SK-N-SH (cell line): ENCODE data around the gene RNF13. TPM values are rescaled to one million over a fixed set of nuclear protein-coding genes. Genes with fewer than 3 reads are reported as not detected.

ENCODE experiments used
- CTCF ChIA-PET: fragments of 300-600, 350-600 bp; formaldehyde crosslinking; extraction: SDS; loops from one replicate; lab custom pipeline; 2021; lab: Yijun Ruan, JAX
- POLR2A ChIA-PET: fragments of 350-600 bp; sonication (Branson Sonifier 250); formaldehyde crosslinking; extraction: SDS; loops from one replicate; lab custom pipeline; 2020; ENCODE audit warnings: antibody characterized with exemption, inconsistent platforms; lab: Yijun Ruan, JAX
- DNase-seq: peaks from one replicate; pipeline ENCODE4 v3.0.0; 2012
- H2AFZ ChIP-seq: fragments of 200-600 bp; sonication (generic); 2 replicates; pipeline ENCODE4 v1.8.1; 2016; ENCODE audit warnings: antibody characterized with exemption, mild to moderate bottlenecking, low read depth
- H3F3A ChIP-seq: fragments of 200-600 bp; sonication (generic); replicated peaks from 2 replicates; pipeline ENCODE3; 2016; ENCODE audit warnings: antibody characterized with exemption, mild to moderate bottlenecking; ENCODE audit not compliant: insufficient read depth
- H3K27ac ChIP-seq, 2 experiments: fragments of 200-500 bp in 1 of 2; fragments of 200-600 bp in 1 of 2; sonication (Bioruptor generic) in 1 of 2; sonication (generic), shearing (Covaris generic) in 1 of 2; 2 replicates each; pipeline versions ENCODE4 v1.5.1 to v1.6.1; 2014 to 2016; ENCODE audit warnings: low read depth in 2 of 2, inconsistent platforms in 1 of 2, low read length in 1 of 2, mild to moderate bottlenecking in 1 of 2, mixed read lengths in 1 of 2
- H3K27me3 ChIP-seq: fragments of 200-600 bp; sonication (generic), shearing (Covaris generic); 2 replicates; pipeline ENCODE4 v1.6.1; 2016; ENCODE audit warnings: mixed run types; ENCODE audit not compliant: insufficient read depth
- H3K36me3 ChIP-seq, 2 experiments: fragments of 200-500 bp in 1 of 2; fragments of 200-600 bp in 1 of 2; sonication (Bioruptor generic) in 1 of 2; sonication (generic) in 1 of 2; replicated peaks in 1 of 2; 2 replicates each; pipeline versions ENCODE3 to v1.5.1; 2014 to 2016; ENCODE audit warnings: low read length in 1 of 2, mild to moderate bottlenecking in 1 of 2; ENCODE audit not compliant: insufficient read depth in 2 of 2, control insufficient read depth in 1 of 2
- H3K4me1 ChIP-seq, 2 experiments: fragments of 200-500 bp in 1 of 2; fragments of 200-600 bp in 1 of 2; sonication (Bioruptor generic) in 1 of 2; sonication (generic), shearing (Covaris generic) in 1 of 2; 2 replicates each; pipeline versions ENCODE4 v1.5.1 to v1.6.1; 2014 to 2016; ENCODE audit warnings: low read depth in 1 of 2, low read length in 1 of 2, mixed run types in 1 of 2; ENCODE audit not compliant: insufficient read depth in 2 of 2, control insufficient read depth in 1 of 2
- H3K4me2 ChIP-seq: fragments of 200-600 bp; sonication (generic), shearing (Covaris generic); 2 replicates; pipeline ENCODE4 v1.6.1; 2017; ENCODE audit warnings: mixed run types
- H3K4me3 ChIP-seq, 2 experiments: fragments of 200-500 bp in 1 of 2; fragments of 200-600 bp in 1 of 2; sonication (Bioruptor generic) in 1 of 2; sonication (generic), shearing (Covaris generic) in 1 of 2; 2 replicates each; pipeline versions ENCODE4 v1.5.1 to v1.8.1; 2014 to 2016; ENCODE audit warnings: low read depth in 2 of 2, inconsistent platforms in 1 of 2, low read length in 1 of 2, mild to moderate bottlenecking in 1 of 2, mixed read lengths in 1 of 2, moderate library complexity in 1 of 2
- H3K79me2 ChIP-seq: fragments of 200-600 bp; sonication (generic); 2 replicates; pipeline ENCODE4 v1.8.1; 2017; ENCODE audit warnings: mild to moderate bottlenecking; ENCODE audit not compliant: insufficient read depth
- H3K9ac ChIP-seq: fragments of 200-600 bp; sonication (generic); 2 replicates; pipeline ENCODE4 v1.6.1; 2017; ENCODE audit warnings: mixed run types
- H3K9me2 ChIP-seq: fragments of 200-600 bp; sonication (generic); 2 replicates; pipeline ENCODE4 v1.6.1; 2017; ENCODE audit warnings: mixed run types
- H3K9me3 ChIP-seq: fragments of 200-600 bp; sonication (generic); 2 replicates; pipeline ENCODE4 v1.6.1; 2017; ENCODE audit warnings: mixed run types, mild to moderate bottlenecking, moderate library complexity
- H4K20me1 ChIP-seq: fragments of 200-600 bp; sonication (generic); 2 replicates; pipeline ENCODE4 v1.6.1; 2017; ENCODE audit warnings: mild to moderate bottlenecking, mixed run types; ENCODE audit not compliant: insufficient read depth
- EZH2phosphoT487 ChIP-seq: fragments of 200-600 bp; sonication (generic); IDR thresholded peaks from 2 replicates; pipeline ENCODE4 v1.6.1; 2017; ENCODE audit warnings: low read depth, mixed run types, mild to moderate bottlenecking, antibody characterized with exemption, moderate library complexity, borderline replicate concordance
- FOXM1 ChIP-seq: IDR thresholded peaks from 2 replicates; pipeline ENCODE4 v1.4.0; 2012; ENCODE audit warnings: low read depth, mild to moderate bottlenecking
- IRF3 ChIP-seq: fragments of 150-350 bp; IDR thresholded peaks from 2 replicates; pipeline ENCODE4 v1.6.1; 2016; ENCODE audit warnings: mild to moderate bottlenecking, low read depth, low read length
- NRF1 ChIP-seq: IDR thresholded peaks from 2 replicates; pipeline ENCODE4 v1.6.1; 2012; ENCODE audit warnings: low read depth, mild to moderate bottlenecking, low read length
- PBX3 ChIP-seq: IDR thresholded peaks from 2 replicates; pipeline ENCODE4; 2012
- RCOR1 ChIP-seq: fragments of 150-350 bp; IDR thresholded peaks from 2 replicates; pipeline ENCODE4 v1.6.1; 2017; ENCODE audit warnings: antibody characterized with exemption, low read length
- RXRA ChIP-seq: IDR thresholded peaks from 2 replicates; pipeline ENCODE4 v1.4.0; 2012; ENCODE audit warnings: low read depth, mild to moderate bottlenecking, borderline replicate concordance
- SIN3A ChIP-seq: IDR thresholded peaks from 2 replicates; pipeline ENCODE4 v1.6.1; 2012; ENCODE audit warnings: low read depth, mild to moderate bottlenecking, low read length, moderate library complexity, borderline replicate concordance
- TCF12 ChIP-seq: IDR thresholded peaks from 2 replicates; pipeline ENCODE4 v1.4.0; 2012
- polyA plus RNA-seq, 3 experiments: library from polyadenylated mRNA; depleted of rRNA; stranded (reverse); fragments of >200 nt; gene quantifications; 2 replicates each; pipeline ENCODE4 v1.2.3, GENCODE V29; 2012
- small RNA-seq, 7 experiments: library from RNA; depleted of rRNA; stranded (forward); fragments of <200 nt; gene quantifications; one replicate each; pipeline ENCODE3, GENCODE V24; 2012

The RNF13 gene
- polyA plus RNA-seq, 1 of the 3 experiments (the other 2 are of a cell fraction) = 14.9 TPM

- no peaks in the 10 kb centered on the region for H3K9me2 ChIP-seq
- no peak overlapping the region for H3K9ac ChIP-seq
- no peak for DNase-seq
- H3K27ac ChIP-seq = peak overlapping the region in 1 of 2 experiments; percentile 86; a peak in 2 of 4 replicates
- H3K4me2 ChIP-seq = peak overlapping the region; percentile 57
- no peaks in the 10 kb centered on the region for H4K20me1 ChIP-seq
- H3K9me3 ChIP-seq = no peaks in the 10 kb centered on the region
- H3K4me3 ChIP-seq = no peak overlapping the region
- H3K4me1 ChIP-seq = peaks cover 0 to 6% of the 10 kb centered on the region in 2 experiments; a peak in 3 of 4 replicates
- H3K79me2 ChIP-seq = no peaks in the 10 kb centered on the region
- ChIA-PET CTCF (interaction anchor here (1.2 kb wide), 2 partner anchors 20 to 34 kb away, joined by 3 read pairs; no protein-coding TSS in a partner anchor), POLR2A (no interaction called here)
- H3K27me3 ChIP-seq = no peaks in the 10 kb centered on the region
- TF ChIP-seq PBX3 (no peak), NRF1 (no peak), IRF3 (no peak), FOXM1 (no peak), TCF12 (no peak), RCOR1 (no peak), RXRA (no peak), SIN3A (no peak), EZH2phosphoT487 (no peak)
- H3F3A ChIP-seq = peaks cover 22% of the 10 kb centered on the region
- H3K36me3 ChIP-seq = no peaks in the 10 kb centered on the region
- no peak overlapping the region for H2AFZ ChIP-seq
Measured at GRCh38 chr3:150006794-150007193, 193.8 kb downstream of the RNF13 start.

Small RNA genes within 50 kb of the gene (small RNA-seq; reads per million reads assigned to genes)
- gene RNU6-507P (0 reads per million in 7 experiments), gene RNU6-720P (0 reads per million in 7 experiments)

Other genes starting within 250 kb of the RNF13 start
- gene WWTR1, start 155.2 kb upstream of the RNF13 start, polyA plus RNA-seq (2012; rRNA removed) = 60.6 and 64.1 TPM in 2 replicates
- gene COMMD2, start 60.7 kb upstream of the RNF13 start, polyA plus RNA-seq (2012; rRNA removed) = 20.9 and 21.3 TPM in 2 replicates
- not detected in 2 replicates for gene ANKUB1, start 20.7 kb upstream of the RNF13 start, polyA plus RNA-seq (2012; rRNA removed)
- gene PFN2, start 157.7 kb downstream of the RNF13 start, polyA plus RNA-seq (2012; rRNA removed) = 594 and 851 TPM in 2 replicates